GM23338 (cell line): ENCODE results near the gene ZMAT5. TPM values are rescaled to one million over a fixed set of nuclear protein-coding genes. Genes with fewer than 3 reads are reported as not detected.

Experiments used
- ATAC-seq: fragments of 200-7000 bp; cut with Tn5 transposase; 3 replicates; pipeline ENCODE4 v1.9.1; 2020
- DNase-seq: peaks from one replicate; pipeline ENCODE4 v3.0.0-alpha.2; 2015; ENCODE audit warnings: low spot score
- H2AFZ ChIP-seq: fragments of 200-600 bp; sonication (generic); 2 replicates; pipeline ENCODE4 v1.8.0; 2016; ENCODE audit warnings: antibody characterized with exemption, mild to moderate bottlenecking, moderate library complexity
- H3F3A ChIP-seq: fragments of 200-600 bp; sonication (generic); replicated peaks from 2 replicates; pipeline ENCODE4 v1.8.0; 2017; ENCODE audit warnings: antibody characterized with exemption, mixed run types, low read depth
- H3K27ac ChIP-seq: fragments of 200-600 bp; sonication (generic); 2 replicates; pipeline ENCODE4 v1.6.1; 2016; ENCODE audit warnings: low read depth
- H3K27me3 ChIP-seq: fragments of 200-600 bp; sonication (generic); 2 replicates; pipeline ENCODE4 v1.8.0; 2016; ENCODE audit warnings: mild to moderate bottlenecking, mixed run types, moderate library complexity; ENCODE audit not compliant: insufficient read depth
- H3K36me3 ChIP-seq: fragments of 200-600 bp; sonication (generic); 2 replicates; pipeline ENCODE4 v1.8.0; 2016; ENCODE audit warnings: mild to moderate bottlenecking; ENCODE audit not compliant: insufficient read depth
- H3K4me1 ChIP-seq: fragments of 200-600 bp; sonication (generic); 2 replicates; pipeline ENCODE4 v1.8.0; 2016; ENCODE audit warnings: mild to moderate bottlenecking, moderate library complexity; ENCODE audit not compliant: insufficient read depth
- H3K4me2 ChIP-seq: fragments of 200-600 bp; sonication (generic); 2 replicates; pipeline ENCODE4 v1.7.1; 2017; ENCODE audit warnings: mixed run types
- H3K4me3 ChIP-seq: fragments of 200-600 bp; sonication (generic); 2 replicates; pipeline ENCODE4 v1.6.1; 2016; ENCODE audit warnings: mixed run types
- H3K79me2 ChIP-seq: fragments of 200-600 bp; sonication (generic); replicated peaks from 2 replicates; pipeline ENCODE4 v1.8.0; 2017; ENCODE audit warnings: mild to moderate bottlenecking; ENCODE audit not compliant: insufficient read depth
- H3K9me2 ChIP-seq: fragments of 200-600 bp; sonication (generic); 2 replicates; pipeline ENCODE4 v1.8.0; 2017; ENCODE audit not compliant: insufficient read depth
- H4K20me1 ChIP-seq: fragments of 200-600 bp; sonication (generic); replicated peaks from 2 replicates; pipeline ENCODE4 v1.8.0; 2017; ENCODE audit warnings: mild to moderate bottlenecking; ENCODE audit not compliant: insufficient read depth
- H3K27ac Mint-ChIP-seq: 2 replicates; pipeline ENCODE4 v1.8.0; 2020; ENCODE audit warnings: inconsistent platforms, mild to moderate bottlenecking, moderate library complexity, mixed read lengths
- H3K27me3 Mint-ChIP-seq: 3 replicates; pipeline ENCODE4 v1.8.0; 2022; ENCODE audit warnings: low read depth, mild to moderate bottlenecking, moderate library complexity, mixed read lengths, inconsistent platforms; ENCODE audit not compliant: insufficient read depth, poor library complexity
- H3K36me3 Mint-ChIP-seq: 3 replicates; pipeline ENCODE4 v1.8.0; 2021; ENCODE audit warnings: low read depth, mild to moderate bottlenecking, inconsistent platforms, moderate library complexity, mixed read lengths
- H3K4me1 Mint-ChIP-seq: 3 replicates; pipeline ENCODE4 v1.8.0; 2020; ENCODE audit warnings: mild to moderate bottlenecking, inconsistent platforms, mixed read lengths
- H3K4me3 Mint-ChIP-seq: 3 replicates; pipeline ENCODE4 v1.8.0; 2021; ENCODE audit warnings: moderate library complexity, mild to moderate bottlenecking, inconsistent platforms, mixed read lengths
- H3K9me3 Mint-ChIP-seq: 3 replicates; pipeline ENCODE4 v1.8.0; 2020; ENCODE audit warnings: moderate library complexity, mild to moderate bottlenecking, inconsistent platforms, mixed read lengths
- CREB1 ChIP-seq: fragments of 250-450 bp; sonication (Bioruptor Pico); IDR thresholded peaks from 2 replicates; pipeline ENCODE4 v1.5.0; 2020; ENCODE audit warnings: low read depth, mild to moderate bottlenecking, moderate library complexity
- CTCF ChIP-seq, 2 experiments: fragments of 200-600 bp in 1 of 2; sonication (generic) in 1 of 2; conservative IDR thresholded peaks; 2 replicates each; pipeline versions ENCODE4 v1.5.1 to v1.6.1; 2016 to 2017; ENCODE audit warnings: antibody characterized with exemption in 2 of 2, low read depth in 2 of 2, mild to moderate bottlenecking in 2 of 2, moderate library complexity in 1 of 2
- EZH2 ChIP-seq: fragments of 200-600 bp; sonication (generic); IDR thresholded peaks from one replicate; pipeline ENCODE4 v1.8.0; 2017; ENCODE audit warnings: antibody characterized with exemption, mild to moderate bottlenecking, low read depth; ENCODE audit not compliant: unreplicated experiment
- EZH2phosphoT487 ChIP-seq: fragments of 200-600 bp; sonication (generic); IDR thresholded peaks from one replicate; pipeline ENCODE4 v1.8.1; 2018; ENCODE audit warnings: antibody characterized with exemption; ENCODE audit not compliant: unreplicated experiment
- JUNB ChIP-seq: IDR thresholded peaks from one replicate; pipeline ENCODE4 v1.6.1; 2016; ENCODE audit warnings: antibody characterized with exemption; ENCODE audit not compliant: unreplicated experiment
- NANOG ChIP-seq: IDR thresholded peaks from 2 replicates; pipeline ENCODE4 v1.6.1; 2016; ENCODE audit warnings: antibody characterized with exemption, borderline replicate concordance
- POLR2AphosphoS5 ChIP-seq: IDR thresholded peaks from 2 replicates; pipeline ENCODE4 v1.6.1; 2016; ENCODE audit warnings: antibody characterized with exemption, low read depth
- REST ChIP-seq: IDR thresholded peaks from one replicate; pipeline ENCODE4 v1.6.1; 2018; ENCODE audit warnings: antibody characterized with exemption; ENCODE audit not compliant: unreplicated experiment
- STAT1 ChIP-seq: IDR thresholded peaks from one replicate; pipeline ENCODE4 v1.6.1; 2016; ENCODE audit warnings: antibody characterized with exemption; ENCODE audit not compliant: unreplicated experiment
- ZNF114 ChIP-seq: fragments of 250-450 bp; sonication (Bioruptor Pico); IDR thresholded peaks from 2 replicates; pipeline ENCODE4 v1.5.0; 2020; ENCODE audit warnings: mild to moderate bottlenecking, moderate library complexity
- ZNF331 ChIP-seq: fragments of 250-450 bp; sonication (Bioruptor Pico); IDR thresholded peaks from 2 replicates; pipeline ENCODE4 v1.5.0; 2020; ENCODE audit warnings: low read depth, mild to moderate bottlenecking, moderate library complexity
- polyA plus RNA-seq: library from polyadenylated mRNA; unstranded; fragments of >200 nt; fragmentation: Nextera tagmentation; extraction: Ambion mirVana; gene quantifications from 2 replicates; pipeline ENCODE4 v1.2.1, GENCODE V29; 2016
- total RNA-seq: library from RNA; depleted of rRNA; stranded (reverse); fragments of >200 nt; shearing (Covaris generic); gene quantifications from 2 replicates; pipeline ENCODE4 v1.2.3, GENCODE V29; 2014
- TF ChIP-seq, protein P1 (sequence below): fragments of 250-450 bp; sonication (Bioruptor Pico); IDR thresholded peaks from 2 replicates; pipeline ENCODE4 v1.5.0; 2020; ENCODE audit warnings: mild to moderate bottlenecking, moderate library complexity
- TF ChIP-seq, protein P2 (sequence below): IDR thresholded peaks from 2 replicates; pipeline ENCODE4 v1.6.1; 2016; ENCODE audit warnings: antibody characterized with exemption

Gene ZMAT5
- total and polyA plus RNA-seq, 2 experiments from 2014 or later: 14.6 to 25.4 TPM

- TF ChIP-seq ZNF331 (CRISPR knock-in tag) (no peak), EZH2phosphoT487 (no peak), CREB1 (CRISPR knock-in tag) (no peak), JUNB (no peak), NANOG (no peak), REST (no peak), POLR2AphosphoS5 (no peak), STAT1 (no peak), ZNF114 (no peak), CTCF (conservative IDR thresholded peaks at IDR 0.05; ENCODE audit: low read depth in 2 of 2) (no peak), EZH2 (no peak)
- TF ChIP-seq, protein P1, sequence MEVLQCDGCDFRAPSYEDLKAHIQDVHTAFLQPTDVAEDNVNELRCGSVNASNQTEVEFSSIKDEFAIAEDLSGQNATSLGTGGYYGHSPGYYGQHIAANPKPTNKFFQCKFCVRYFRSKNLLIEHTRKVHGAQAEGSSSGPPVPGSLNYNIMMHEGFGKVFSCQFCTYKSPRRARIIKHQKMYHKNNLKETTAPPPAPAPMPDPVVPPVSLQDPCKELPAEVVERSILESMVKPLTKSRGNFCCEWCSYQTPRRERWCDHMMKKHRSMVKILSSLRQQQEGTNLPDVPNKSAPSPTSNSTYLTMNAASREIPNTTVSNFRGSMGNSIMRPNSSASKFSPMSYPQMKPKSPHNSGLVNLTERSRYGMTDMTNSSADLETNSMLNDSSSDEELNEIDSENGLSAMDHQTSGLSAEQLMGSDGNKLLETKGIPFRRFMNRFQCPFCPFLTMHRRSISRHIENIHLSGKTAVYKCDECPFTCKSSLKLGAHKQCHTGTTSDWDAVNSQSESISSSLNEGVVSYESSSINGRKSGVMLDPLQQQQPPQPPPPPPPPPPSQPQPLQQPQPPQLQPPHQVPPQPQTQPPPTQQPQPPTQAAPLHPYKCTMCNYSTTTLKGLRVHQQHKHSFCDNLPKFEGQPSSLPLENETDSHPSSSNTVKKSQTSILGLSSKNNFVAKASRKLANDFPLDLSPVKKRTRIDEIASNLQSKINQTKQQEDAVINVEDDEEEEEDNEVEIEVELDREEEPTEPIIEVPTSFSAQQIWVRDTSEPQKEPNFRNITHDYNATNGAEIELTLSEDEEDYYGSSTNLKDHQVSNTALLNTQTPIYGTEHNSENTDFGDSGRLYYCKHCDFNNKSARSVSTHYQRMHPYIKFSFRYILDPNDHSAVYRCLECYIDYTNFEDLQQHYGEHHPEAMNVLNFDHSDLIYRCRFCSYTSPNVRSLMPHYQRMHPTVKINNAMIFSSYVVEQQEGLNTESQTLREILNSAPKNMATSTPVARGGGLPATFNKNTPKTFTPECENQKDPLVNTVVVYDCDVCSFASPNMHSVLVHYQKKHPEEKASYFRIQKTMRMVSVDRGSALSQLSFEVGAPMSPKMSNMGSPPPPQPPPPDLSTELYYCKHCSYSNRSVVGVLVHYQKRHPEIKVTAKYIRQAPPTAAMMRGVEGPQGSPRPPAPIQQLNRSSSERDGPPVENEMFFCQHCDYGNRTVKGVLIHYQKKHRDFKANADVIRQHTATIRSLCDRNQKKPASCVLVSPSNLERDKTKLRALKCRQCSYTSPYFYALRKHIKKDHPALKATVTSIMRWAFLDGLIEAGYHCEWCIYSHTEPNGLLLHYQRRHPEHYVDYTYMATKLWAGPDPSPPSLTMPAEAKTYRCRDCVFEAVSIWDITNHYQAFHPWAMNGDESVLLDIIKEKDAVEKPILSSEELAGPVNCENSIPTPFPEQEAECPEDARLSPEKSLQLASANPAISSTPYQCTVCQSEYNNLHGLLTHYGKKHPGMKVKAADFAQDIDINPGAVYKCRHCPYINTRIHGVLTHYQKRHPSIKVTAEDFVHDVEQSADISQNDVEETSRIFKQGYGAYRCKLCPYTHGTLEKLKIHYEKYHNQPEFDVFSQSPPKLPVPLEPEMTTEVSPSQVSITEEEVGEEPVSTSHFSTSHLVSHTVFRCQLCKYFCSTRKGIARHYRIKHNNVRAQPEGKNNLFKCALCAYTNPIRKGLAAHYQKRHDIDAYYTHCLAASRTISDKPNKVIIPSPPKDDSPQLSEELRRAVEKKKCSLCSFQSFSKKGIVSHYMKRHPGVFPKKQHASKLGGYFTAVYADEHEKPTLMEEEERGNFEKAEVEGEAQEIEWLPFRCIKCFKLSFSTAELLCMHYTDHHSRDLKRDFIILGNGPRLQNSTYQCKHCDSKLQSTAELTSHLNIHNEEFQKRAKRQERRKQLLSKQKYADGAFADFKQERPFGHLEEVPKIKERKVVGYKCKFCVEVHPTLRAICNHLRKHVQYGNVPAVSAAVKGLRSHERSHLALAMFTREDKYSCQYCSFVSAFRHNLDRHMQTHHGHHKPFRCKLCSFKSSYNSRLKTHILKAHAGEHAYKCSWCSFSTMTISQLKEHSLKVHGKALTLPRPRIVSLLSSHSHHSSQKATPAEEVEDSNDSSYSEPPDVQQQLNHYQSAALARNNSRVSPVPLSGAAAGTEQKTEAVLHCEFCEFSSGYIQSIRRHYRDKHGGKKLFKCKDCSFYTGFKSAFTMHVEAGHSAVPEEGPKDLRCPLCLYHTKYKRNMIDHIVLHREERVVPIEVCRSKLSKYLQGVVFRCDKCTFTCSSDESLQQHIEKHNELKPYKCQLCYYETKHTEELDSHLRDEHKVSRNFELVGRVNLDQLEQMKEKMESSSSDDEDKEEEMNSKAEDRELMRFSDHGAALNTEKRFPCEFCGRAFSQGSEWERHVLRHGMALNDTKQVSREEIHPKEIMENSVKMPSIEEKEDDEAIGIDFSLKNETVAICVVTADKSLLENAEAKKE: no peak
- TF ChIP-seq, protein P2, sequence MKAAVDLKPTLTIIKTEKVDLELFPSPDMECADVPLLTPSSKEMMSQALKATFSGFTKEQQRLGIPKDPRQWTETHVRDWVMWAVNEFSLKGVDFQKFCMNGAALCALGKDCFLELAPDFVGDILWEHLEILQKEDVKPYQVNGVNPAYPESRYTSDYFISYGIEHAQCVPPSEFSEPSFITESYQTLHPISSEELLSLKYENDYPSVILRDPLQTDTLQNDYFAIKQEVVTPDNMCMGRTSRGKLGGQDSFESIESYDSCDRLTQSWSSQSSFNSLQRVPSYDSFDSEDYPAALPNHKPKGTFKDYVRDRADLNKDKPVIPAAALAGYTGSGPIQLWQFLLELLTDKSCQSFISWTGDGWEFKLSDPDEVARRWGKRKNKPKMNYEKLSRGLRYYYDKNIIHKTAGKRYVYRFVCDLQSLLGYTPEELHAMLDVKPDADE: no peak
- Histone ChIP-seq H3K4me3 (no peak overlapping the region), H3K4me1 (no peaks in the 10 kb centered on the region; the same call in 1 of the 2 replicates), H3K27ac (no peak overlapping the region), H3F3A (no peaks in the 10 kb centered on the region), H3K9me2 (no peaks in the 10 kb centered on the region), H3K27me3 (no peaks in the 10 kb centered on the region), H3K4me2 (no peak overlapping the region), H4K20me1 (no peaks in the 10 kb centered on the region), H2AFZ (no peak overlapping the region), H3K36me3 (peaks cover 10% of the 10 kb centered on the region; the same call in 1 of the 2 replicates), H3K79me2 (no peaks in the 10 kb centered on the region)
- Mint-ChIP-seq H3K9me3 (no peaks in the 10 kb centered on the region), H3K4me3 (no peak overlapping the region), H3K27ac (no peak overlapping the region), H3K27me3 (peaks cover 4% of the 10 kb centered on the region), H3K36me3 (peaks cover 32% of the 10 kb centered on the region), H3K4me1 (peaks cover 3% of the 10 kb centered on the region; the same call in 2 of the 3 replicates)
- ATAC-seq (no peak), DNase-seq (no peak)
These were observed 39.4 kb upstream of the ZMAT5 start for GRCh38 chr22:29806196-29806595.
